H1 (cell line): ENCODE results near the gene NCF2. TPM values are rescaled to one million over a fixed set of nuclear protein-coding genes. Genes with fewer than 3 reads are reported as not detected.

Experiments used
- BRCA1 ChIP-seq: IDR thresholded peaks from 2 replicates; pipeline ENCODE4 v1.6.1; 2012; ENCODE audit warnings: low read depth, low read length, improper control_type of control experiment
- CHD2 ChIP-seq: IDR thresholded peaks from 2 replicates; pipeline ENCODE4 v1.6.1; 2012; ENCODE audit warnings: low read length, improper control_type of control experiment
- CHD7 ChIP-seq: fragments of 300-600 bp; sonication (generic); IDR thresholded peaks from 2 replicates; pipeline ENCODE4 v1.7.1; 2012; ENCODE audit warnings: low read length, moderate library complexity, mild to moderate bottlenecking, inconsistent platforms; ENCODE audit not compliant: insufficient replicate concordance
- polyA plus RNA-seq, 7 experiments: library from polyadenylated mRNA; depleted of rRNA in 3 of 7; stranded (reverse) in 5 of 7; unstranded in 2 of 7; fragments of >200 nt in 5 of 7; fragments of 200-250 nt in 2 of 7; gene quantifications; 1 replicate in 5 of 7; 2 replicates in 1 of 7; 4 replicates in 1 of 7; pipeline versions ENCODE4 v1.2.1 to v1.2.3, GENCODE V29; 2011 to 2013; ENCODE audit warnings: missing spikeins in 2 of 7, mixed read lengths in 2 of 7
- total RNA-seq: library from RNA; stranded (reverse); fragmentation: NEBNext Ultra II Directional; extraction: Animal tissue kit (Norgen Biotek cat#: 25700); gene quantifications from 2 replicates; pipeline ENCODE4 v1.2.1, GENCODE V29; 2021
- TF ChIP-seq, protein P1 (sequence below), 3 experiments: IDR thresholded peaks; 1 replicate in 2 of 3; 2 replicates in 1 of 3; pipeline versions ENCODE4 v1.5.1 to v1.6.1; 2011; ENCODE audit warnings: low read length in 3 of 3, mild to moderate bottlenecking in 3 of 3, inconsistent platforms in 2 of 3, low read depth in 1 of 3, moderate library complexity in 1 of 3; ENCODE audit not compliant: insufficient read depth in 1 of 3; ENCODE audit errors: control extremely low read depth in 1 of 3

NCF2 gene
- total and polyA plus RNA-seq, 2 of the 8 experiments (the other 6 are each of a cell fraction or from before 2014, with no cell fraction given): not detected

DNA sequence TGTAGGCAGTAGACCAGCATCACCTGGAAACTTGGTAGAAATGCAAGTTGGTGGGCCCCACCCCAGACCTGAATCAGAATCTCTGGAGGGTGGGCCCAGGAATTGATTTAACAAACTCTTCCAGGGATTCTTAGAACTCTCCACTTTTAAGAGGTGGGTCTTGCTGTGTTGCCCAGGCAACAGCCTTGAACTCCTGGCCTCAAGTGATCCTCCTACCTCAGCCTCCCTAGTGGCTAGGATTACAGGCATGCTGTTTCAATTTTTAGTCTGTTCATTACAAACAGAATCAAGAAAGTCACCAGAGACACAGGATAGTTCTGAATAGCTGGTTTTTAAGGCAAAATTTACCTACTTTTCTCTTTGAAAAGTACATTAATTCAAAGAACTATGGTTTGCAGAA lies 31.2 kb downstream of the NCF2 start (continued):
- TF ChIP-seq, protein P1, sequence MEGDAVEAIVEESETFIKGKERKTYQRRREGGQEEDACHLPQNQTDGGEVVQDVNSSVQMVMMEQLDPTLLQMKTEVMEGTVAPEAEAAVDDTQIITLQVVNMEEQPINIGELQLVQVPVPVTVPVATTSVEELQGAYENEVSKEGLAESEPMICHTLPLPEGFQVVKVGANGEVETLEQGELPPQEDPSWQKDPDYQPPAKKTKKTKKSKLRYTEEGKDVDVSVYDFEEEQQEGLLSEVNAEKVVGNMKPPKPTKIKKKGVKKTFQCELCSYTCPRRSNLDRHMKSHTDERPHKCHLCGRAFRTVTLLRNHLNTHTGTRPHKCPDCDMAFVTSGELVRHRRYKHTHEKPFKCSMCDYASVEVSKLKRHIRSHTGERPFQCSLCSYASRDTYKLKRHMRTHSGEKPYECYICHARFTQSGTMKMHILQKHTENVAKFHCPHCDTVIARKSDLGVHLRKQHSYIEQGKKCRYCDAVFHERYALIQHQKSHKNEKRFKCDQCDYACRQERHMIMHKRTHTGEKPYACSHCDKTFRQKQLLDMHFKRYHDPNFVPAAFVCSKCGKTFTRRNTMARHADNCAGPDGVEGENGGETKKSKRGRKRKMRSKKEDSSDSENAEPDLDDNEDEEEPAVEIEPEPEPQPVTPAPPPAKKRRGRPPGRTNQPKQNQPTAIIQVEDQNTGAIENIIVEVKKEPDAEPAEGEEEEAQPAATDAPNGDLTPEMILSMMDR (IDR thresholded peaks at IDR 0.05; ENCODE audit: control extremely low read depth in 1 of 3, insufficient read depth in 1 of 3, low read depth in 1 of 3, low read length in 3 of 3): no peak
- TF ChIP-seq CHD2 (no peak), BRCA1 (no peak), CHD7 (no peak)
